ENCODE data around the gene SLC9A1.

DNA sequence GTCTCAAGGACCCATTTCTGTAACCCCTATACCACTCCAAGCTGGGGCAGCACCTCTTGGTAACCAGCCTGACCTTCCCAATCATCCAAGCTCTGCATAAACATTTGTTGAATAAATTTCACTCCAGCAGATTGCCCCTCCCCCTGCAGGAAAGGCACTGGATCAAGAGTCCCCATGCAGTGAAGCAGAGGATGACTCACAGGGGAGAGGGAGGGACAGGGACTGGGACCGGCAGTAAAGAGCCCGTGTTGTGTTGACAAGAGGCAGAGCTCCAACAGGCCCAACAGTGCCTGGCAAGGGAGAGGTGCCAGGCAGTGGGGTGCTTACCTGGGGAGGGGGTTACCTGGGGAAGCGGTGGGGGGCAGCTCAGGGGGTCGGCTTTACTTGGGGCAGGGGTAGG is 32.3 kb downstream of the SLC9A1 start:
- TF ChIP-seq, protein P1, sequence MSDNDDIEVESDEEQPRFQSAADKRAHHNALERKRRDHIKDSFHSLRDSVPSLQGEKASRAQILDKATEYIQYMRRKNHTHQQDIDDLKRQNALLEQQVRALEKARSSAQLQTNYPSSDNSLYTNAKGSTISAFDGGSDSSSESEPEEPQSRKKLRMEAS (IDR thresholded peaks at IDR 0.05; ENCODE audit: low read depth, low read length), result no peak
- TF ChIP-seq EP300 (IDR thresholded peaks at IDR 0.05; ENCODE audit: borderline replicate concordance in 1 of 2, control insufficient read depth in 1 of 2, low read depth in 2 of 2, low read length in 2 of 2), result no peak

Data from GM12878 (cell line).